Spleen (tissue), 7 donors: ENCODE data around the gene UBE4A.

ENCODE experiments used
- CTCF ChIP-seq, 11 experiments: fragments of 200-600 bp in 7 of 11; fragments of 450-650 bp in 4 of 11; sonication (generic) in 4 of 11; IDR thresholded peaks in 8 of 11; conservative IDR thresholded peaks in 3 of 11; 1 replicate in 7 of 11; 2 replicates in 4 of 11; pipeline versions ENCODE4 v1.4.0 to v1.8.0; 2016 to 2021; ENCODE audit warnings: antibody characterized with exemption in 11 of 11, inconsistent platforms in 4 of 11, mild to moderate bottlenecking in 1 of 11
- POLR2AphosphoS5 ChIP-seq, 3 donors: sonication (generic); formaldehyde crosslinking; IDR thresholded peaks; one replicate each; pipeline ENCODE4 v1.5.1; 2017; ENCODE audit warnings: antibody characterized with exemption in 3 of 3
- donor health status: DM: no; HTN: no; CAD: no; lungs with moderate emphysema.
- donor health status: DM: no; HTN: no; CAD: no.
- donor health status: DM: no; HTN: no; CAD: no.

GRCh38 chr11:118437208-118438125 lies 78.1 kb downstream of the UBE4A start:
- peak in 1 of 3 donors; percentile 6 for TF ChIP-seq POLR2AphosphoS5 (IDR thresholded peaks at IDR 0.05)
- no peak for TF ChIP-seq CTCF (IDR thresholded peaks at IDR 0.05 in 8 of 11, conservative IDR thresholded peaks at IDR 0.05 in 3 of 11)
